SU-DHL-6 (cell line): ENCODE measurements around the gene NRGN.

Experiments
- CTCF ChIP-seq: fragments of 200-600 bp; sonication (generic); IDR thresholded peaks from one replicate; pipeline ENCODE4 v1.5.1; 2017; ENCODE audit warnings: antibody characterized with exemption, mild to moderate bottlenecking, low read length, moderate library complexity; ENCODE audit not compliant: insufficient read depth, poor library complexity, severe bottlenecking
- EZH2phosphoT487 ChIP-seq: fragments of 200-600 bp; sonication (generic), shearing (Covaris generic); conservative IDR thresholded peaks from 2 replicates; pipeline ENCODE4 v1.6.1; 2018; ENCODE audit warnings: mild to moderate bottlenecking, antibody characterized with exemption, low read length, moderate library complexity, mixed read lengths

DNA sequence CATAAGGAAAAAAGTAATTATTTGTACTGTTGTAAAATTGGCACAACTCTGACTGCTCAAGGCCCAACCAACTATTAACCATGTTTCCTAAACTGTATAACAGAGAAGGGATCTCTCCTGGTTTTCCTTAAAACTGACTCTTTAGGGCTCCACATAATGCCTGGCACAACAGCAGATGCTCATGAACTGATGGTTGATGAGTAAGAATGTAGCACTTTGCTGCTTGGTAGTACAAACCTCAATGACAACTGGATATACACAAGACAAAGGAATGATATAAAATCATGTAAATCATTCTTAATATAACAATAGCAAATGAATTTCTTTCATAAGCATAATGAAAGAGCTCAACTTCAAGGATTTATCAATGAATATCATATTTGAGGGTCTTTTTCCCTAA, 48.8 kb downstream of the NRGN start:
- no peak for TF ChIP-seq CTCF
- no peak for TF ChIP-seq EZH2phosphoT487
